Transverse colon (tissue), 3 donors: Measurements from ENCODE around the gene MRPL14.

Experiments used
- CTCF ChIP-seq, 5 experiments: fragments of 200-600 bp in 3 of 5; fragments of 450-650 bp in 2 of 5; sonication (generic) in 3 of 5; IDR thresholded peaks; 1 replicate in 2 of 5; 2 replicates in 3 of 5; pipeline ENCODE4 v1.5.1; 2016 to 2017; ENCODE audit warnings: antibody characterized with exemption in 5 of 5, inconsistent platforms in 3 of 5, mild to moderate bottlenecking in 2 of 5, moderate library complexity in 1 of 5
- EP300 ChIP-seq: sonication (generic); formaldehyde crosslinking; IDR thresholded peaks from one replicate; pipeline ENCODE4 v1.6.1; 2017; ENCODE audit warnings: antibody characterized with exemption, low read depth
- POLR2A ChIP-seq: fragments of 450-650 bp; IDR thresholded peaks from one replicate; pipeline ENCODE4 v1.6.1; 2016; ENCODE audit warnings: antibody characterized with exemption, mild to moderate bottlenecking, moderate library complexity

- no peak for TF ChIP-seq POLR2A
- TF ChIP-seq CTCF (IDR thresholded peaks at IDR 0.05): no peak
- TF ChIP-seq EP300: no peak
Observed at GRCh38 chr6:44133981-44134711, 6.9 kb upstream of the MRPL14 start.
